Measurements from ENCODE around the gene LRRC8D. TPM values are rescaled to one million over a fixed set of nuclear protein-coding genes. Genes with fewer than 3 reads are reported as not detected.
"Not testable (repeated sequence)": the region's sequence is repeated elsewhere in the genome, so short reads cannot be mapped to it uniquely, and the experiment has no call there.

The LRRC8D gene
- total and polyA plus RNA-seq, 11 donors = 2.1 to 16.5 (median 8.0) TPM

- 96 to 97% (median 97%) methylated on average over 1 of the region's 1 CpG for WGBS, 4 donors
- peaks cover 0 to 21% (median 1%) of the 10 kb centered on the region in 12 donors for H3K4me1 ChIP-seq
- no peak overlapping the region for H3K4me3 ChIP-seq
- no peak overlapping the region for H3K27ac ChIP-seq
- no peaks in the 10 kb centered on the region for H3K36me3 ChIP-seq
- H3K9me3 ChIP-seq = no peaks in the 10 kb centered on the region
- ATAC-seq (no peak), DNase-seq (no peak)
- intact Hi-C loops (cut with DNase I) = no loop called here
- TF ChIP-seq CTCF (IDR thresholded peaks at IDR 0.05) (no peak), POLR2A (IDR thresholded peaks at IDR 0.05) (no peak)
- H3K27me3 ChIP-seq = no peaks in the 10 kb centered on the region
These were observed 157.9 kb downstream of the LRRC8D start for GRCh38 chr1:89978755-89979154.

- ATAC-seq (no peak), DNase-seq (no peak)
- no peak for TF ChIP-seq POLR2A (IDR thresholded peaks at IDR 0.05)
- TF ChIP-seq CTCF (IDR thresholded peaks at IDR 0.05) = no peak
- WGBS, 4 donors = 45 to 64% (median 55%) methylated on average over 4 of the region's 4 CpGs
- intact Hi-C loops (cut with DNase I) = loop anchor here in 6 of 10 donors (10.0 kb wide), 3 partner anchors 56 to 496 kb away; no protein-coding TSS in a partner anchor
- Histone ChIP-seq H3K27ac (no peak overlapping the region), H3K4me1 (peaks cover 0 to 6% (median 0%) of the 10 kb centered on the region in 12 donors), H3K9me3 (no peaks in the 10 kb centered on the region), H3K36me3 (no peaks in the 10 kb centered on the region), H3K27me3 (no peaks in the 10 kb centered on the region), H3K4me3 (no peak overlapping the region)
These were observed 159.8 kb downstream of the LRRC8D start for GRCh38 chr1:89980605-89981004.

GRCh38 chr1:89982846-89983245, 162.0 kb downstream of the LRRC8D start:
- H3K27ac ChIP-seq, ATAC-seq, H3K4me3 ChIP-seq, H3K9me3 ChIP-seq, H3K4me1 ChIP-seq, H3K36me3 ChIP-seq, H3K27me3 ChIP-seq, DNase-seq: not testable (repeated sequence)
- intact Hi-C loops (cut with DNase I) = loop anchor here in 6 of 10 donors (10.0 kb wide), 3 partner anchors 58 to 498 kb away; no protein-coding TSS in a partner anchor
- 82 to 92% (median 88%) methylated on average over 2 of the region's 2 CpGs for WGBS, 4 donors

GRCh38 chr1:89984564-89985116, 163.8 kb downstream of the LRRC8D start:
- H3K9me3 ChIP-seq, H3K36me3 ChIP-seq, H3K4me1 ChIP-seq, H3K27me3 ChIP-seq, ATAC-seq, DNase-seq, H3K4me3 ChIP-seq, H3K27ac ChIP-seq: not testable (repeated sequence)
- intact Hi-C loops (cut with DNase I) = loop anchor here in 9 of 10 donors (5.0 to 10.0 kb wide), 5 partner anchors 60 to 500 kb away; partner anchors contain the start of gene LRRC8D (in 2 of the 9)
- 98 to 100% (median 98%) methylated on average over 12 to 33 of the region's 33 CpGs for WGBS, 4 donors

GRCh38 chr1:89986020-89986419, 165.2 kb downstream of the LRRC8D start:
- Histone ChIP-seq H3K9me3 (no peaks in the 10 kb centered on the region), H3K4me3 (no peak overlapping the region), H3K27me3 (no peaks in the 10 kb centered on the region), H3K4me1 (peaks cover 0 to 7% (median 0%) of the 10 kb centered on the region in 12 donors), H3K36me3 (no peaks in the 10 kb centered on the region), H3K27ac (no peak overlapping the region)
- no peak for DNase-seq
- TF ChIP-seq CTCF (IDR thresholded peaks at IDR 0.05) (no peak), POLR2A (IDR thresholded peaks at IDR 0.05) (no peak)
- intact Hi-C loops (cut with DNase I) = loop anchor here (1.0 to 10.0 kb wide), 8 partner anchors 61 to 501 kb away; partner anchors contain the start of gene LRRC8D (in 2 of the 10)
- ATAC-seq = no peak

Other genes with a start within 250 kb of the LRRC8D start
- gene LRRC8C, start 187.9 kb upstream of the LRRC8D start, total RNA-seq = 10 to 100 TPM in 3 of 9 donors, 1 to 10 TPM in 6; 5.6 to 16.3 (median 9.7) TPM
- gene LRRC8C, start 187.9 kb upstream of the LRRC8D start, polyA plus RNA-seq = 1 to 10 TPM; 3.2 to 4.6 TPM
- gene ZNF326, start 174.1 kb downstream of the LRRC8D start, total RNA-seq = 10 to 100 TPM in 6 of 9 donors, 1 to 10 TPM in 3; 4.9 to 14.7 (median 10.1) TPM
- 10 to 100 TPM; 11.4 to 12.0 TPM for gene ZNF326, start 174.1 kb downstream of the LRRC8D start, polyA plus RNA-seq

All from heart left ventricle (tissue), 16 donors.